GM20431 (cell line): ENCODE data around the gene USP12.
"Not testable (repeated sequence)": the region's sequence is repeated elsewhere in the genome, so short reads cannot be mapped to it uniquely, and the experiment has no call there.

Experiments
- in situ Hi-C: fragments of 300-500 bp; cut with MseI, MboI; formaldehyde crosslinking; loops from one replicate; pipeline ENCODE4 v1.15.0; 2020; ENCODE audit warnings: low sequenced_read_pairs; ENCODE audit not compliant: unreplicated experiment

The USP12 gene

GRCh38 chr13:27158335-27158734 lies 13.3 kb downstream of the USP12 start:
- in situ Hi-C loops: no loop called here

DNA sequence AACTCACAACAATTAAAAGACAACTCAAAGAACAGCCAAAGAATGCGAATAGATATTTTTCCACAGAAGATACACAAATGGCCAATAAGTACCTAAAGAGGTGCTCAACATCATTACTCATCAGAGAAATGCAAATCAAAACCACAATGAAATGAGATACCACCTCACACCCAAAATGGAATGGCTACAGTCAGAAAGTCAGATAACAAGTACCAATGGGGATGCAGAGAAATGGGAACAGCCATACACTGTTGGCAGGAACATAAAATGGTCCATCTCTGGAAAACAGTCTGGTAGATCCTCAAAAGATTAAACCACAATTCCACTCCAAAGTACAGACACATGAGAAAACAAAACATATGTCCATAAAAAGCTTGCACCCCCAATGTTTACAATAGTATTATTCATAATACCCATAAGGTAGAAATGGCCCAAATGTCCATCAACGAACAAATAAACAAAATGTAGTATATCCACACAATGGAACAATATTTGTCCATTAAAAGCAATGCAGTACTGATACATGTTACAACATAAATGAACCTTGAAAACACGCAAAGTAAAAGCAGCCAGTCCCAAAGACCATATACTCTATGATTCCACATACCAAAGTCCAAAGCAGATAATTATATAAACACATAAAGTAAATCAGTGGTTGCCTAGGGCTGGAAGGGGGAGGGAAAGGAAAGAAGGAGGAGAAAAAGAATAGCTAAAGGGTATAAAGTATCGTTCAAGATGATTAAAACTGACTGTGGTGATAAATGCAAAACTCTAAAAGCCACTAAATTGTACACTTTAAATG lies 19.6 kb downstream of the USP12 start:
- in situ Hi-C loops: no loop called here

GRCh38 chr13:27149702-27150101 lies 21.9 kb downstream of the USP12 start:
- in situ Hi-C loops: no loop called here

DNA sequence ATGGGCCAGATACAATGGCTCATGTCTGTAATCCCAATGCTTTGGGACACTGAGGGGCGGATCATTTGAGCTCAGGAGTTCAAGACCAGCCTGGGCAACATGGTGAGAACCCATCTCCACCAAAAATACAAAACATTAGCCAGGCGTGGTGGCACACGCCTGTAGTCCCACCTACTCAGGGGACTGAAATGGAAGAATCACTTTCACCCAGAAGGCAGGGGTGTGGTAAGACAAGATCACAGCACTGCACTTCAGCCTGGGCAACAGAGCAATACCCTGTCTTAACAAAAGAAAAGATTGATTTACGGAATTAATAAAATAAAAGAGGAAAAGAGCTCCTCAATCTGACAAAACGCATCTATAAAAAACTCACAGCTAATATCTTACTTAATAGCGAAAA lies 22.7 kb downstream of the USP12 start:
- in situ Hi-C loops: no loop called here

DNA sequence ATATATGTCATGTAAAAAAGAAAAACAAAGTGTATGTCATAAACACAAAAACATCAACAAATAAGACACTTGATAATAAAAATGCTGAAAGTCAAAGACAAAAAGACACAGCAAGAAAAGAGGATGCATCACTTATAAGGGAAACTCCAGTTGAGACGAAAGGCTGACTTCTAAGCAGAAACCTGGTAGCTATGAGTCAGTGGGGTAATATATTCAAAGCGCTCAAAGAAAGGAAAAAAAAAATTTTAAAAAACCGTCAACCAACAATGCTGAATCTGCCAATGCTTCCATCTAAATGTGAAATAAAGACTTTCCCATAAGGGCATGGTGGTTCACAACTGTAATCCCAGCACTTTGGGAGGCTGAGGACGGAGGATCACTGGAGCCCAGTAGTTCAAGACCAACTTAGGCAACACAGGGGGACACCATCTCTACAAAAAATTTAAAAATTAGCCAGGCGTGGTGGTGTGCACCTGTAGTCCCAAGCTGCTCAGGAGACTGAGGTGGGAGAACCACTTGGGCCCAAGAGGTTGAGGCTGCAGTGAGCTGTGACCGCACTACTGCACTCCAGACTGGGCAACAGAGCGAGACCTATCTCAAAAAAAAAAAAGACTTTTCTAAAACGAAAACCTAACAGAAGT lies 24.0 kb downstream of the USP12 start:
- in situ Hi-C loops: no loop called here

DNA sequence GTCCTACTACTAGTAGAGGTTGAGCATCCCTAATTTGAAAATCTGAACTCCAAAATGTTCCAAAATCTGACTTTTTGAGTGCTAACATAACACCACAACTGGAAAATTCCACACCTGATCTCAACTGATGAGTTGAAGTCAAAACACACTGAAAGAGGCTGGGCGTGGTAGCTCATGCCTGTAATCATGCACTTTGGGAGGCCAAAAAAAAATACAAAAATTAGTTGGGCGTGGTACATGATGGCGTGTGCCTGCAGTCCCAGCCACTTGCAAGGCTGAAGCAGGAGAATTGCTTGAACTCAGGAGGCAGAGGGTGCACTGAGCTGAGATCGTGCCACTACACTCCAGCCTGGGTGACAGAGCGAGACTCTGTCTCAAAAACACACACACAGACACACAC lies 29.9 kb downstream of the USP12 start:
- in situ Hi-C loops: no loop called here

- in situ Hi-C loops: not testable (repeated sequence)
Measured at GRCh38 chr13:27141159-27141558, 30.5 kb downstream of the USP12 start.

DNA sequence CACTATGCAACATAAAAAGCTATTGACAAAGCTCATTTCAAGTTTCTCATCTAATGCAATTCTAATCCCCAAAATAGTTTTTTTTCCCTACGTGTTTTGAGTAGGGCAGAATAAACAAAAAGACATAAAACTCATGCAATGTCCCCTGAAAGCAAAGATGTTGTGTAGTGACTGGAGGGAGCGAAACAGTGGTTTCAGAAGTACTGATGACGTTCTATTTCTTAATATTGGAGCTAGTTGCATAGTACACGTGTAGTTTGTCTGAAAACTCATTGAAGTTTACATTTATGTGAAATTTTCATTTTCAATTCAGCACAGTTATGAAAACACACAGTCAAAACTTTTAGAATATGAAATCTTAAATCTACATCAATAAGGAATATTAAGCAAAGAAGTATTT lies 31.6 kb downstream of the USP12 start:
- in situ Hi-C loops: no loop called here

DNA sequence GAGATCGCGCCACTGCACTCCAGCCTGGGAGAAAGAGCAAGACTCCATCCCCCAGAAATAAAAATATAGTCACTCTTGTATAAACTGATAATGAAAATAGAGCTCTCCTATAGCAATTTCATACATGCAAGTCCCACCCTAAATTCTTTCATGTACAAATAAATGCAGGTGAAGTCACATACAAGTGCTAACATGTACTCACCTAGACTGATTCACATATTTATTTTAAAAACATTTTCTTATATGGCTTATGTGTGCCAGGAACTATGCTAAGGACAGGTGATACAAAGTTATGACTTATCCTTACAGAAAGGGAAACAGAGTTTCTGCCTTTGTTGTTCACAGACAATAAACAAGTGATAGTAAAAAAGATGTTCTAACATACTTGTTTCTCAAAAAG lies 32.0 kb downstream of the USP12 start:
- in situ Hi-C loops: no loop called here

- in situ Hi-C loops: no loop called here
Measured at GRCh38 chr13:27138457-27139093, 33.0 kb downstream of the USP12 start.

DNA sequence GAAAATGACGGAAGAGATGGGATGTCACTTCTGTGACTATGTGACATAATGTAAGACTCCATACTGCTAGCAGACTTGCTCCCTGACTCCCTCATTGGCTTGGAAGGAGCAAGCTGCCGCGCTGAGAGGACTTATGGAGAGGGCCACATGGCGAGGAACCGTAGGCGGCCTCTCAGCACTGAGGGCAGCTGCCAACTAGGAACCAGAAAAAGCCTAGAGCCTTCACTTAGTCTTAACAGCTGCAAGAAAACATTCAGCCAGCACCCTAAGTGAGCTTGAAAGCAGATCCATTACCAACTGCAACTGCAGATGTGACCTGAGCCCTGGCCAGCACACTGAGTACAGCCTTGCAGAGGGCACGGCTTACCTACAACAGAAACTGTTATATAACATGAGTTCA lies 33.9 kb downstream of the USP12 start:
- in situ Hi-C loops: no loop called here

DNA sequence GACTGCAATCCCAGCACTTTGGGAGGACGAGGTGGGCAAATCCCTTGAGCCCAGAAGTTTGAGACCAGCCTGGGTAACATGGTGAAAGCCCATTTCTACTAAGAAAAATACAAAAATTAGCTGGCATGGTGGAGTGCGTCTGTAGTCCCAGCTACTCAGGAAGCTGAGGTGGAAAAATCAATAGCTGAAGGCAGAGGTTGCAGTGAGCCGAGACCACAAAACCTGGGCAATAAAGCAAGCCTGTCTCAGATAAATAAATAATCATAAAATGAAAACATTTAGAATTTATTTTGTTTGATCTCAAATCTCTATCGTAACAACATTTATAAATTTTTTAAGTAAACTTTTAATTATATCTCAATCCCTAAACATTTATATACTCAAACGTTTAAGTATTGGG lies 36.6 kb downstream of the USP12 start:
- in situ Hi-C loops: no loop called here

DNA sequence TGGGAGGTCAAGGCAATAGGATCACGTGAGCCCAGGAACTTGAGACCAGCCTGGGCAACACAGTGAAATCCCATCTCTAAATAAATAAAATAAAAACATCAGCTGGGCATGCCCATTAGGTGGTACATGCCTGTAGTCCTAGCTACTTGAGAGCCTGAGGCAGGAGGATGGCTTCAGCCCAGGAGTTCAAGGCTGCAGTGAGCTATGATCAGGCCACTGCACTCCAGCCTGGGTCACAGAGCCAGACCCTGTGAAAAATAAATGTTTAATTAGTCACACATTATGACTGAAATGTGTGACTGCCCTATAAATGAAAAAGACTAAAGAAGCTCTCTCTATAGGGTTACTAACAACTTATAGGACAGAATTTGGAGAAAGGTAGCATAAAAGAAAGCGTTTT lies 37.7 kb downstream of the USP12 start:
- in situ Hi-C loops: no loop called here

DNA sequence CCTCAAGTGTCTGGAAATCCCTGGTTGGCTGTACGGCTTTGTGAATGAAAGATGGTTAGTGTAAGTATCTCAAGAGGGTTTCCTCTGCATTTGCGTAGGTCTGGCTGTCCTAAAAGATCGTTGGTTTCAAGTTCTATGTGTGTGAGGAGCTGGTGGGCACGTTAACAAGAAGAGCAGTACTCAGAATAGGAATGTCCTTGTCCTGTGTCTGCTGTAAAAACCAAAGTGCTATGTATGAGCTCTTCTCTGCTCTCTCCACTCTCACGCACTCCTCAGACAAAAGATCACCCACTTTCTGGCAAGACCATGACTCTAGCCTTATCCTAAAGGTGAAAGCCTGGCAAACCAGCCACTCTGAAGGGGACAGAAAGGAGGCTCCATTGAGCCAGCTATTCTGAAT lies 39.1 kb downstream of the USP12 start:
- in situ Hi-C loops: no loop called here

DNA sequence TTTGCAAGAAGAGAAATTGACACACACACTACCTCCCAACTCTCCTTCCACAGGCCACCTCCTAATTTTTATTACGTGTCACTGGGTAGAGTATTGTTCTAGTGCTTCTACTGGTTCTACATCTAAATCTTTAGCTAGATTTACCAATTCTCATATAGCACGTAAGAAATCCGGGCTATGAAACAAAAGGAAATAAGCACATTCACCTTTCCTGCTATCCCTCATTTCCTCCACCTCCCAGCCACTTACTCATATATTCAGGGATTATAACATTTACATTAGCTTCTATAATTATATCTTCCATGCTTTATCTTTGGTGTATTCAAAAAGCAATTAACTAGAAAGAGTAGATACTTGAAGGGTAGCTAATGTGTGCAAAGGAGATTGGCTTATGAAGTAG lies 39.7 kb downstream of the USP12 start:
- in situ Hi-C loops: no loop called here

GRCh38 chr13:27130979-27131623 lies 40.5 kb downstream of the USP12 start:
- in situ Hi-C loops: no loop called here

- in situ Hi-C loops: no loop called here
Measured at GRCh38 chr13:27130223-27130978, 41.2 kb downstream of the USP12 start.

DNA sequence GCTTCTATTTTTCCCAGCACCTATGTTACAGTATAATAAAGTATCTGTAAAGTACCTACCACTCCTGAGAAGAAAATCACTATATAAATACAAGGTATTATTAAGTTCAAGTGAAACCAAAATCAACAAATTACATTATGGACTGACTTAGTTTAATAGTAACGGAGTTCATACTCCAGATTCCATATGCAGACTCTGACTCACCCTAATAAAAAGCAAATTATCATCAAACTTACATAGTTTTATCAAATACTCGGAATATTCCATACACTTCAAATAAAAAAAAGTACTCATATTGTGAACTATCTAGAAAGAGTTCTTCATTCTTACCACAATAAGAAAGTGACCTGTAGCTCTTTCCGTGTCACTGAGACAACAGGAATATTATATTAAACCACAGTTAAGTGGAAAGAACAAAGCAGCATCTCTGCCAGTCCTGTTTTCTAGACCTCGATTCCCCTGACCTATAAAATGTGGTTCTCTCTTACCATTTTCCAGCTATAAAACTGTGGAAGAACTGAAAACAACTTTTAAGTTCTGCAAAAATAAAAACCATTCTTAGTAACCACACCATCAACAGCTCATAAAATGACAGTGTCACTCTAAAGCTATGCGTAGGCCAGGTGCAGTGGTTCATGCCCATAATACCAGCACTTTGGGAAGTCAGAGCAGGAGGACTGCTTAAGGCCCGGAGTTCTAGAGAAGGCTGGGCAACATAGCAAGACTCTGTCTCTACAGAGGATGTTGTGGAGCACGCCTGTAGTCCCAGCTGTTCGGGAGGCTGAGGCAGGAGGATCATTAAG lies 42.6 kb downstream of the USP12 start:
- in situ Hi-C loops: no loop called here

DNA sequence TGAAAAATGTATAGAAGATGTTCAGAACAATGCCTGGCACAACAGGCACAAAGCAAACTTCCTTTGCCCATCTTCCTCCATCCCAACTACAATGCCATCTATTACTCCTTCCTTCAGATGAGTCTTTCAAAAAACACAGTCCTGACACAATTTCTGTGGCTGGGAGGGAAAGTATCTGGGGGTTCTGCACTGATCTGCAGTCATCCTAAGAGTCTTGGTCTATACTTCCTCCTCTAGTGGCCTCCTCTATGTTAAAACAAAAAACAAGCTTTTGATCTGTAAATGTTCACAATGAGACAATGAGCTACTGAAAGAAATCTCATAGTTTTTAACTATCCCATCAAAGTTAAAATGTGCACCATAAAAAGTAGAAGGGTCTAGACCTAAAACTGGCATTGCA lies 44.8 kb downstream of the USP12 start:
- in situ Hi-C loops: no loop called here
